IMR-90 (cell line): ENCODE data around the gene TRAP1. TPM values are rescaled to one million over a fixed set of nuclear protein-coding genes. Genes with fewer than 3 reads are reported as not detected.

Experiments
- polyA plus RNA-seq, 3 experiments: library from polyadenylated mRNA; depleted of rRNA; stranded (reverse); fragments of >200 nt; gene quantifications; 2 replicates each; pipeline ENCODE4 v1.2.3, GENCODE V29; 2012; ENCODE audit warnings: low replicate concordance in 1 of 3
- total RNA-seq: library from RNA; depleted of rRNA; stranded (reverse); fragments of >200 nt; gene quantifications from 2 replicates; pipeline ENCODE4 v1.2.3, GENCODE V29; 2012; rRNA removed

TRAP1 gene
- total and polyA plus RNA-seq, 2 of the 4 experiments (the other 2 are of a cell fraction) = 139 to 145 TPM

Other genes starting within 250 kb of the TRAP1 start
- not detected in 2 replicates for gene C16orf90, start 222.0 kb downstream of the TRAP1 start, total RNA-seq
- not detected in 2 replicates for gene C16orf90, start 222.0 kb downstream of the TRAP1 start, polyA plus RNA-seq (2012; rRNA removed)
- 6.8 and 13.3 TPM in 2 replicates for gene CLUAP1, start 216.5 kb downstream of the TRAP1 start, total RNA-seq
- gene CLUAP1, start 216.5 kb downstream of the TRAP1 start, polyA plus RNA-seq (2012; rRNA removed) = 10.7 and 14.4 TPM in 2 replicates
- gene NLRC3, start 140.1 kb downstream of the TRAP1 start, total RNA-seq = not detected in 2 replicates
- gene NLRC3, start 140.1 kb downstream of the TRAP1 start, polyA plus RNA-seq (2012; rRNA removed) = not detected in 2 replicates
- 1.3 and 1.7 TPM in 2 replicates for gene SLX4, start 105.9 kb downstream of the TRAP1 start, total RNA-seq
- gene SLX4, start 105.9 kb downstream of the TRAP1 start, polyA plus RNA-seq (2012; rRNA removed) = 2.8 and 3.1 TPM in 2 replicates
- gene DNASE1, start 62.8 kb downstream of the TRAP1 start, total RNA-seq = 5.4 and 6.1 TPM in 2 replicates
- gene DNASE1, start 62.8 kb downstream of the TRAP1 start, polyA plus RNA-seq (2012; rRNA removed) = 12.9 and 15.9 TPM in 2 replicates
- 7.3 and 8.3 TPM in 2 replicates for gene CREBBP, start 163.2 kb upstream of the TRAP1 start, total RNA-seq
- gene CREBBP, start 163.2 kb upstream of the TRAP1 start, polyA plus RNA-seq (2012; rRNA removed) = 12.5 and 14.4 TPM in 2 replicates